Measurements from ENCODE around the gene ABTB2.

DNA sequence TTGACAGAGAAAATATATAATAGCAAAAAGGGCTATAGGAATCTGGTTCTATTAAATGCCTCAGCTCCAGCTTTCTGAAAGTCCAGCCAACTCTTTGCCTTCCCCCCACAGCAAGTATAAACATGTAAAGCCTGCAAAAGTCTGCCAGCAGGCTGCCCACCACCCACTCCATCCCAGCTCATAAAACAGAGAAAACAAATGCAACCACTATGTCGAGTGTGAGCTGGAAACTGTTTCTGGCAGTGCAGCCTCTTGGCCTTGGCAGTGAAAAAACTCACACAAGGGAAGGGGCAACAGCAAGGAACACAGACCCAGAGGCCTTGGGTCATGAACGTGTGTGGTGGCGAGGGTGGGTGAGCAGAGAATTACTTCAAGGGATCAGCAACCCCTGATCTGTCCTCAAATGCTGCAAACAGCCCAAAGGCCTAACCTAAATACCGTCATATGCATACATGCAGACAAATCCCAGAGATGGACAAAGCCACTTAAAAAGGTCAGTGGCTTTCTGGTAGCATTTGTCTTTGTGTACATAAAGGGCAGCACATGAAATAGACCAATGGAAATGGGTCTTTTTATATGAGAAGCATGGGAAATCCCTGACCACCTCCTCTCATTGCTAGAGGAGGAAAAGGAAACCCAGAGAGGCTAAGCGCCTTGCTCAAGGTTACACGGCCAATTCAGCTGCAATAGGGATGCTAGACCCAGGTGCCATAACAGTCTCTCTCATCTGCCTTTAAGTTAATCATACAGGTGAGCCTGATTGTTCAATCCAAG, 177.6 kb downstream of the ABTB2 start:
- TF ChIP-seq CTCF (IDR thresholded peaks at IDR 0.05; ENCODE audit: poor library complexity, severe bottlenecking) (no peak), EZH2 (IDR thresholded peaks at IDR 0.05; ENCODE audit: borderline replicate concordance, insufficient read depth, low read length, poor library complexity, severe bottlenecking) (no peak), POLR2AphosphoS5 (IDR thresholded peaks at IDR 0.05) (no peak), TAF1 (IDR thresholded peaks at IDR 0.05; ENCODE audit: low read depth) (no peak), EP300 (conservative IDR thresholded peaks at IDR 0.05; ENCODE audit: poor library complexity, severe bottlenecking) (no peak), RAD21 (conservative IDR thresholded peaks at IDR 0.05) (no peak), SMC3 (conservative IDR thresholded peaks at IDR 0.05; ENCODE audit: poor library complexity) (no peak), MXI1 (conservative IDR thresholded peaks at IDR 0.05; ENCODE audit: poor library complexity, severe bottlenecking) (no peak)
- TF ChIP-seq, protein P1, sequence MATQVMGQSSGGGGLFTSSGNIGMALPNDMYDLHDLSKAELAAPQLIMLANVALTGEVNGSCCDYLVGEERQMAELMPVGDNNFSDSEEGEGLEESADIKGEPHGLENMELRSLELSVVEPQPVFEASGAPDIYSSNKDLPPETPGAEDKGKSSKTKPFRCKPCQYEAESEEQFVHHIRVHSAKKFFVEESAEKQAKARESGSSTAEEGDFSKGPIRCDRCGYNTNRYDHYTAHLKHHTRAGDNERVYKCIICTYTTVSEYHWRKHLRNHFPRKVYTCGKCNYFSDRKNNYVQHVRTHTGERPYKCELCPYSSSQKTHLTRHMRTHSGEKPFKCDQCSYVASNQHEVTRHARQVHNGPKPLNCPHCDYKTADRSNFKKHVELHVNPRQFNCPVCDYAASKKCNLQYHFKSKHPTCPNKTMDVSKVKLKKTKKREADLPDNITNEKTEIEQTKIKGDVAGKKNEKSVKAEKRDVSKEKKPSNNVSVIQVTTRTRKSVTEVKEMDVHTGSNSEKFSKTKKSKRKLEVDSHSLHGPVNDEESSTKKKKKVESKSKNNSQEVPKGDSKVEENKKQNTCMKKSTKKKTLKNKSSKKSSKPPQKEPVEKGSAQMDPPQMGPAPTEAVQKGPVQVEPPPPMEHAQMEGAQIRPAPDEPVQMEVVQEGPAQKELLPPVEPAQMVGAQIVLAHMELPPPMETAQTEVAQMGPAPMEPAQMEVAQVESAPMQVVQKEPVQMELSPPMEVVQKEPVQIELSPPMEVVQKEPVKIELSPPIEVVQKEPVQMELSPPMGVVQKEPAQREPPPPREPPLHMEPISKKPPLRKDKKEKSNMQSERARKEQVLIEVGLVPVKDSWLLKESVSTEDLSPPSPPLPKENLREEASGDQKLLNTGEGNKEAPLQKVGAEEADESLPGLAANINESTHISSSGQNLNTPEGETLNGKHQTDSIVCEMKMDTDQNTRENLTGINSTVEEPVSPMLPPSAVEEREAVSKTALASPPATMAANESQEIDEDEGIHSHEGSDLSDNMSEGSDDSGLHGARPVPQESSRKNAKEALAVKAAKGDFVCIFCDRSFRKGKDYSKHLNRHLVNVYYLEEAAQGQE (IDR thresholded peaks at IDR 0.05; ENCODE audit: borderline replicate concordance): no peak

All from neural cell (in vitro differentiated cells).